ENCODE measurements around the gene STIM1. TPM values are rescaled to one million over a fixed set of nuclear protein-coding genes. Genes with fewer than 3 reads are reported as not detected.

Gene STIM1
- total RNA-seq, 1 experiment from 2014 or later: 15.2 TPM

GRCh38 chr11:3942160-3942955, 86.9 kb downstream of the STIM1 start:
- no peak overlapping the region for H2BK20ac ChIP-seq (ENCODE audit: low read depth, low read length, poor library complexity, severe bottlenecking)
- WGBS (ENCODE audit: extremely low coverage, insufficient read length, low lambda C conversion rate): no CpG with 5 or more reads among the region's 3 CpGs
- no peak overlapping the region for H3K23ac ChIP-seq (ENCODE audit: insufficient read length, low read depth, low read length)
- H3K23me2 ChIP-seq (ENCODE audit: insufficient read length, low read depth, low read length, poor library complexity, severe bottlenecking): no peaks in the 10 kb centered on the region
- no peaks in the 10 kb centered on the region for H3K4me1 ChIP-seq (ENCODE audit: insufficient read depth, low read length)
- H3K9ac ChIP-seq (ENCODE audit: extremely low read depth, insufficient read length, low read length): no peak overlapping the region
- no peak overlapping the region for H3K27ac ChIP-seq (ENCODE audit: insufficient read length, low read depth, low read length)
- no peak overlapping the region for H3K56ac ChIP-seq (ENCODE audit: insufficient read length, low read depth, low read length)
- no peak overlapping the region for H4K5ac ChIP-seq (ENCODE audit: insufficient read length, low read depth, low read length)
- no peak overlapping the region for H2BK120ac ChIP-seq (ENCODE audit: low read depth, low read length, poor library complexity, severe bottlenecking)
- no peak overlapping the region for H2AK5ac ChIP-seq (ENCODE audit: insufficient read length, low read length)
- no peak overlapping the region for H3K18ac ChIP-seq (ENCODE audit: insufficient read length, low read depth, low read length)
- H3K79me1 ChIP-seq (ENCODE audit: insufficient read depth, low read depth, low read length, poor library complexity, severe bottlenecking): no peaks in the 10 kb centered on the region
- no peak overlapping the region for H3K4ac ChIP-seq (ENCODE audit: low read depth, low read length)
- no peak overlapping the region for H2BK15ac ChIP-seq (ENCODE audit: low read depth, low read length)
- no peaks in the 10 kb centered on the region for H3K9me3 ChIP-seq (ENCODE audit: control insufficient read depth, low read depth, low read length)
- no peaks in the 10 kb centered on the region for H3K27me3 ChIP-seq (ENCODE audit: insufficient read depth, low read length)
- Mint-ChIP-seq H3K4me1 (no peaks in the 10 kb centered on the region), H3K27ac (no peak overlapping the region), H3K36me3 (ENCODE audit: insufficient read depth in 1 of 3, low read depth in 3 of 3) (no peaks in the 10 kb centered on the region), H3K4me3 (no peak overlapping the region), H3K27me3 (ENCODE audit: low read depth) (no peaks in the 10 kb centered on the region), H3K9me3 (no peaks in the 10 kb centered on the region)
- no peak overlapping the region for H3T11ph ChIP-seq (ENCODE audit: low read length)
- no peak overlapping the region for H4K91ac ChIP-seq (ENCODE audit: insufficient read length, low read depth, low read length)
- H3K14ac ChIP-seq (ENCODE audit: insufficient read depth, low read length): no peak overlapping the region; the same call in 1 of the 2 replicates
- H2BK5ac ChIP-seq (ENCODE audit: insufficient read length, low read length): no peak overlapping the region
- H4K20me1 ChIP-seq (ENCODE audit: control insufficient read depth, insufficient read depth, insufficient read length): no peaks in the 10 kb centered on the region
- no peak overlapping the region for H4K8ac ChIP-seq (replicated peaks; ENCODE audit: insufficient read length, low read depth, low read length)
- no peak overlapping the region for H2BK12ac ChIP-seq (ENCODE audit: insufficient read length, low read depth, low read length)
- H2AFZ ChIP-seq (ENCODE audit: low read length): no peak overlapping the region
- no peak overlapping the region for H3K4me2 ChIP-seq (ENCODE audit: insufficient read depth, insufficient read length, low read length)
- no peak for DNase-seq
- TF ChIP-seq, protein P1, sequence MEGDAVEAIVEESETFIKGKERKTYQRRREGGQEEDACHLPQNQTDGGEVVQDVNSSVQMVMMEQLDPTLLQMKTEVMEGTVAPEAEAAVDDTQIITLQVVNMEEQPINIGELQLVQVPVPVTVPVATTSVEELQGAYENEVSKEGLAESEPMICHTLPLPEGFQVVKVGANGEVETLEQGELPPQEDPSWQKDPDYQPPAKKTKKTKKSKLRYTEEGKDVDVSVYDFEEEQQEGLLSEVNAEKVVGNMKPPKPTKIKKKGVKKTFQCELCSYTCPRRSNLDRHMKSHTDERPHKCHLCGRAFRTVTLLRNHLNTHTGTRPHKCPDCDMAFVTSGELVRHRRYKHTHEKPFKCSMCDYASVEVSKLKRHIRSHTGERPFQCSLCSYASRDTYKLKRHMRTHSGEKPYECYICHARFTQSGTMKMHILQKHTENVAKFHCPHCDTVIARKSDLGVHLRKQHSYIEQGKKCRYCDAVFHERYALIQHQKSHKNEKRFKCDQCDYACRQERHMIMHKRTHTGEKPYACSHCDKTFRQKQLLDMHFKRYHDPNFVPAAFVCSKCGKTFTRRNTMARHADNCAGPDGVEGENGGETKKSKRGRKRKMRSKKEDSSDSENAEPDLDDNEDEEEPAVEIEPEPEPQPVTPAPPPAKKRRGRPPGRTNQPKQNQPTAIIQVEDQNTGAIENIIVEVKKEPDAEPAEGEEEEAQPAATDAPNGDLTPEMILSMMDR (conservative IDR thresholded peaks at IDR 0.05): no peak
- H3K79me2 ChIP-seq (ENCODE audit: insufficient read depth, low read length): no peaks in the 10 kb centered on the region

Data from H9 (cell line).